GM19372 (cell line): ENCODE results near the gene ABHD13.

Experiments
- ATAC-seq: cut with Tn5 transposase; IDR thresholded peaks from one replicate; pipeline ENCODE4 v1.9.1; 2021; ENCODE audit warnings: mild to moderate bottlenecking, low read depth, moderate library complexity; ENCODE audit not compliant: unreplicated experiment

Gene ABHD13

DNA sequence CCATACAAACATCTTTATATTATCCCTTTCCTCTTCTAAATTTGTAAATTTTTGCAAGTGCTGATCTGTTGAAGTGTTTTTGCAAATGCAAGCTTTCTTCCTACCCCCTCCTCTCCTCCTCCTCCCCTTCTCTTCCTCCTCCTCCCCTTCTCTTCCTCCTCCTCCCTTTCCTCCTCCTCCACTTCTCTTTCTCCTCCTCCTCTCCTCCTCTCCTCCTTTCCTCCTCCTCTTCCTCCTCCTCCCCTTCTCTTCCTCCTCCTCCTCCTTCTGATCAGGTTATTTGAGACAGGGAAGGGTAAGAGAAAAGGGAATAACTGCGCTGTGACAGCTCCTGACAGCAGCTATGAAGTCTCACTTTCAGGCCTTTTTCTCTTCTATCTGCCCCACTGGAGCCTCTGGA lies 60.3 kb downstream of the ABHD13 start:
- ATAC-seq = no peak

- no peak for ATAC-seq
Observed at GRCh38 chr13:108281901-108282300, 63.7 kb downstream of the ABHD13 start.

- ATAC-seq = no peak
Observed at GRCh38 chr13:108283110-108283509, 64.9 kb downstream of the ABHD13 start.
